Astrocyte of the cerebellum (primary cell): Measurements from ENCODE around the gene SPDL1.
A peak's percentile ranks its signal among the peaks of the same experiment; 100 is the strongest.

Source experiments
- DNase-seq: peaks from one replicate; pipeline ENCODE4 v3.0.0-alpha.2; 2011; ENCODE audit warnings: low read depth
- H3K4me3 ChIP-seq: 2 replicates; pipeline ENCODE4 v1.5.1; 2011; ENCODE audit warnings: mild to moderate bottlenecking, low read depth, low read length, moderate library complexity
- CTCF ChIP-seq: IDR thresholded peaks from 2 replicates; pipeline ENCODE4 v1.5.1; 2012; ENCODE audit warnings: low read length, low read depth, moderate library complexity, mild to moderate bottlenecking; ENCODE audit errors: missing control alignments
- in situ Hi-C: cut with HindIII; loops from 2 replicates; pipeline ENCODE4 v1.10.0; 2017; ENCODE audit warnings: low sequenced_read_pairs

SPDL1 gene

DNA sequence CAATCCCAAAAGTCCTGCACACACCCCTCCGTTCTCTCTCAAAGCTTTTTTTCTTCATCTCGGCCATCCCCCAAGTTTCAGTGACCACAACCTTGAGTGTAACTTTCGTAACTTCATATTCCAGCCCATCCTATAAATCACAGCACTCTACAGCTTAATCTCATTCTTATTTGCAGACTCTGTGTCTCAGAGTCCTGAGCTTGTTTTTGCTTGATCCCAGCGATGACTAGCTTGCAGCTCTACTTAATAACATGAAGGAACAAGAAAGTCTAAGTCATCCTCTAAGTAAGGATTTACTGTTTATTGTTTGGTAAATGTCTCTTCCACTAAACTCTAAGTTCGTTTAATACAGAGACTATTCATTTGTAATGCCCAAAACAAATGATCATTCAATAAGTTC, 2.6 kb upstream of the SPDL1 start:
- in situ Hi-C loops = no loop called here
- H3K4me3 ChIP-seq = no peak overlapping the region

GRCh38 chr5:169581580-169582227, 1.9 kb upstream of the SPDL1 start:
- in situ Hi-C loops = no loop called here
- no peak overlapping the region for H3K4me3 ChIP-seq
- DNase-seq = no peak
- TF ChIP-seq CTCF = peak; percentile 86

More for the DNA sequence above, 2.6 kb upstream of the SPDL1 start:
- no peak for DNase-seq
- TF ChIP-seq CTCF = no peak

- TF ChIP-seq CTCF = no peak
- in situ Hi-C loops = no loop called here
Measured at GRCh38 chr5:169583101-169583423, 511 bp upstream of the SPDL1 start.

DNA sequence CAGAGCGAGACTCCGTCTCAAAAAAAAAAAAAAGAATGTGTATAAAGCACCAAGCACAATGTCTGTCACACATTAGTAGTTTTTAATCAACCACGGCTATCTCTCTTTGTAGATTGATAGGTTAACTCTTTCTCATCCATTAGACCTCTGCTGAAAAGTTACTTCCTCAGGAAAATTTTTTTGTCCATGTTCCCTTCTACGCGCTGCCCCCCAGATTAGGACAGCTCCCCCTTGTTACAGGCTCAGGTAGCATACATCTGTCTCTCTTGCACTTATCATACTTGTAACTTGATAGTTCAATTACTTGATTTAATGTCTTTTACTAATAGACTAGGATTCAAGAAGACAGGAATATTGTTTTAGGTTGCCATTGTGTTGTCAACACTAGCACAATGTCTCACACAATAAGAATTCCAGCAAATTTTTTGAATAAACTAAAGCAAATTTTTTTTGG, 1.5 kb downstream of the SPDL1 start:
- peak overlapping the region; percentile 70 for H3K4me3 ChIP-seq
- TF ChIP-seq CTCF = no peak
- DNase-seq = no peak
- in situ Hi-C loops = no loop called here

More at GRCh38 chr5:169583101-169583423, 511 bp upstream of the SPDL1 start:
- peak overlapping the region; percentile 70 for H3K4me3 ChIP-seq
- no peak for DNase-seq

DNA sequence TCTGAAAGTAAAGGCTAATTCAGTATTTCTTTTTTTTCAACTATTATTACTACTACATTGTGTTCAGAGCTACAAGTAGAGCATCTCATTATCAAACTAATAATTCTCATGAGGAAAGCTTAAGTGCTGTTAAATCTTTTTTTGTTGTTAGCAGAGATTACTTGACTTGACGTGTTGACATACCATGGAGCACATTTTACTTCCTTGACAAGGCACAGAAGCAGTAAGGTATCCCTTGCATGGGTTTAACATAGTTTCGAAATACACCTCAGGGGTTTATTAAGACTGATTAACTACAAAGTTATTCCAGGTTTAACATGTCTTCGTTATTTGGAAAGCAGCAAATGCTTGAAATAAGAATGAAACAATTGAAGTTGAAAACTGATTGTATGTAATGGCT, 7.0 kb downstream of the SPDL1 start:
- H3K4me3 ChIP-seq = no peak overlapping the region
- no peak for DNase-seq
- no peak for TF ChIP-seq CTCF
- in situ Hi-C loops = no loop called here

- no peak overlapping the region for H3K4me3 ChIP-seq
- DNase-seq = peak; percentile 89
- TF ChIP-seq CTCF = no peak
- in situ Hi-C loops = no loop called here
Measured at GRCh38 chr5:169591636-169592035, 8.1 kb downstream of the SPDL1 start.
